ENCODE measurements around the gene CDK18.

Gene CDK18

GRCh38 chr1:205493241-205494085, 11.0 kb upstream of the CDK18 start (continued):
- TF ChIP-seq KLF1 (tag by site-specific recombination; IDR thresholded peaks at IDR 0.05) (no peak), ZNF266 (tag by site-specific recombination; IDR thresholded peaks at IDR 0.05; ENCODE audit: low read depth) (no peak), ZNF175 (tag by site-specific recombination; IDR thresholded peaks at IDR 0.05) (no peak), ZNF518A (tag by site-specific recombination; conservative IDR thresholded peaks at IDR 0.05; ENCODE audit: low read depth) (no peak), ZNF548 (tag by site-specific recombination; IDR thresholded peaks at IDR 0.05) (no peak), ZNF623 (tag by site-specific recombination; IDR thresholded peaks at IDR 0.05) (no peak), ZNF777 (tag by site-specific recombination; IDR thresholded peaks at IDR 0.05; ENCODE audit: borderline replicate concordance) (no peak), OVOL3 (tag by site-specific recombination; IDR thresholded peaks at IDR 0.05) (no peak), ZFP37 (tag by site-specific recombination; IDR thresholded peaks at IDR 0.05) (no peak), ZFP3 (tag by site-specific recombination; IDR thresholded peaks at IDR 0.05; ENCODE audit: low read depth) (no peak), MZF1 (tag by site-specific recombination; IDR thresholded peaks at IDR 0.05; ENCODE audit: borderline replicate concordance) (no peak), ZNF341 (tag by site-specific recombination; IDR thresholded peaks at IDR 0.05; ENCODE audit: low read depth) (peak; percentile 35; the same call in 1 of the 2 replicates), ZNF394 (tag by site-specific recombination; IDR thresholded peaks at IDR 0.05; ENCODE audit: borderline replicate concordance) (no peak), ZNF274 (IDR thresholded peaks at IDR 0.05; ENCODE audit: low read length) (no peak), ZNF274 (tag by site-specific recombination; IDR thresholded peaks at IDR 0.05; ENCODE audit: borderline replicate concordance) (no peak), ZNF555 (tag by site-specific recombination; conservative IDR thresholded peaks at IDR 0.05) (no peak), ZNF645 (tag by site-specific recombination; IDR thresholded peaks at IDR 0.05) (no peak)

GRCh38 chr1:205494115-205494514, 10.4 kb upstream of the CDK18 start:
- Histone ChIP-seq H3K4me1 (ENCODE audit: control insufficient read depth, insufficient read depth, low read length) (peaks cover 16% of the 10 kb centered on the region), H3K36me3 (ENCODE audit: control insufficient read depth in 2 of 2, insufficient read depth in 1 of 2, low read length in 2 of 2) (no peaks in the 10 kb centered on the region), H3K9me3 (ENCODE audit: control insufficient read depth, insufficient read depth, low read depth, low read length) (no peaks in the 10 kb centered on the region), H3K4me3 (ENCODE audit: low read depth, low read length) (no peak overlapping the region), H3K27ac (ENCODE audit: extremely low read depth, low read depth, low read length) (no peak overlapping the region)
- TF ChIP-seq ZIC2 (tag by site-specific recombination; IDR thresholded peaks at IDR 0.05) (peak; percentile 41), ATF2 (tag by site-specific recombination; IDR thresholded peaks at IDR 0.05; ENCODE audit: low read depth) (no peak), CTCF (tag by site-specific recombination; IDR thresholded peaks at IDR 0.05) (0 out of 2 replicates have a peak, but pooled peaks have one; percentile 15)
- CTCF ChIA-PET, result interaction anchor here (0.6 to 19.2 kb wide), 8 partner anchors 8 to 1058 kb away, joined by 3 to 459 read pairs (median 13); no protein-coding TSS in a partner anchor
- POLR2A ChIA-PET, result no interaction called here

All from HEK293 (cell line).